ENCODE data around the gene BAZ2B. TPM values are rescaled to one million over a fixed set of nuclear protein-coding genes. Genes with fewer than 3 reads are reported as not detected.

The BAZ2B gene
- total and polyA plus RNA-seq, 9 of the 15 experiments (the other 6 are each of a cell fraction or from before 2014, with no cell fraction given): 7.5 to 38.6 (median 19.8) TPM

GRCh38 chr2:159595410-159596046 lies 20.8 kb downstream of the BAZ2B start:
- H3K79me2 ChIP-seq (ENCODE audit: control insufficient read depth, insufficient read depth, low read length): no peaks in the 10 kb centered on the region
- H3K36me3 ChIP-seq (ENCODE audit: control insufficient read depth, insufficient read depth, low read length): no peaks in the 10 kb centered on the region
- no peak overlapping the region for H3K4me3 ChIP-seq
- H2AFZ ChIP-seq (ENCODE audit: low read depth, low read length): peak overlapping the region; percentile 32; the same call in 1 of the 2 replicates
- POLR2A ChIA-PET: interaction anchor here (0.7 to 3.0 kb wide), 4 partner anchors 9 to 21 kb away, joined by 3 to 13 read pairs (median 10); partner anchors contain the start of gene BAZ2B
- no peaks in the 10 kb centered on the region for H3K9me3 ChIP-seq (replicated peaks; ENCODE audit: control insufficient read depth, insufficient read depth, low read depth, low read length)
- WGBS (ENCODE audit: insufficient coverage, low coverage, missing lambda C conversion rate): 48% methylated on average over 6 of the region's 6 CpGs
- CTCF ChIA-PET (ENCODE audit: low intra/inter-chr PET ratio): no interaction called here
- H3K4me2 ChIP-seq (ENCODE audit: insufficient read depth, low read length): no peak overlapping the region
- H3K4me1 ChIP-seq (replicated peaks in 1 of 2; ENCODE audit: control insufficient read depth in 2 of 2, insufficient read depth in 2 of 2, low read length in 2 of 2): no peaks in the 10 kb centered on the region; a peak in 1 of 5 replicates
- H3K27me3 ChIP-seq (ENCODE audit: control insufficient read depth in 2 of 2, insufficient read depth in 2 of 2, low read length in 2 of 2): no peaks in the 10 kb centered on the region
- no peaks in the 10 kb centered on the region for H3K9me1 ChIP-seq (ENCODE audit: control insufficient read depth, insufficient read depth, low read length)
- FAIRE-seq (no peak), DNase-seq (ENCODE audit: extremely low read depth in 1 of 4, low spot score in 3 of 4) (peak in 1 of 4 experiments; percentile 30), ATAC-seq (peak; percentile 63)
- H3K9ac ChIP-seq (ENCODE audit: insufficient read depth in 1 of 2, low read depth in 2 of 2, low read length in 2 of 2): no peak overlapping the region
- in situ Hi-C loops (cut with MboI) (no loop called here), intact Hi-C loops (cut with micrococcal nuclease) (no loop called here)
- no peaks in the 10 kb centered on the region for H4K20me1 ChIP-seq (replicated peaks; ENCODE audit: control insufficient read depth, insufficient read depth, low read length)
- H3K27ac ChIP-seq (ENCODE audit: extremely low read depth, low read depth, low read length): peak overlapping the region; percentile 9; the same call in 1 of the 3 replicates
- BruUV-seq (replicated peaks): no TSS peak
- TF ChIP-seq, protein P1, sequence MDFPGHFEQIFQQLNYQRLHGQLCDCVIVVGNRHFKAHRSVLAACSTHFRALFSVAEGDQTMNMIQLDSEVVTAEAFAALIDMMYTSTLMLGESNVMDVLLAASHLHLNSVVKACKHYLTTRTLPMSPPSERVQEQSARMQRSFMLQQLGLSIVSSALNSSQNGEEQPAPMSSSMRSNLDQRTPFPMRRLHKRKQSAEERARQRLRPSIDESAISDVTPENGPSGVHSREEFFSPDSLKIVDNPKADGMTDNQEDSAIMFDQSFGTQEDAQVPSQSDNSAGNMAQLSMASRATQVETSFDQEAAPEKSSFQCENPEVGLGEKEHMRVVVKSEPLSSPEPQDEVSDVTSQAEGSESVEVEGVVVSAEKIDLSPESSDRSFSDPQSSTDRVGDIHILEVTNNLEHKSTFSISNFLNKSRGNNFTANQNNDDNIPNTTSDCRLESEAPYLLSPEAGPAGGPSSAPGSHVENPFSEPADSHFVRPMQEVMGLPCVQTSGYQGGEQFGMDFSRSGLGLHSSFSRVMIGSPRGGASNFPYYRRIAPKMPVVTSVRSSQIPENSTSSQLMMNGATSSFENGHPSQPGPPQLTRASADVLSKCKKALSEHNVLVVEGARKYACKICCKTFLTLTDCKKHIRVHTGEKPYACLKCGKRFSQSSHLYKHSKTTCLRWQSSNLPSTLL (IDR thresholded peaks at IDR 0.05): no peak
- TF ChIP-seq RFX7 (CRISPR knock-in tag; IDR thresholded peaks at IDR 0.05): no peak
- TF ChIP-seq, protein P2, sequence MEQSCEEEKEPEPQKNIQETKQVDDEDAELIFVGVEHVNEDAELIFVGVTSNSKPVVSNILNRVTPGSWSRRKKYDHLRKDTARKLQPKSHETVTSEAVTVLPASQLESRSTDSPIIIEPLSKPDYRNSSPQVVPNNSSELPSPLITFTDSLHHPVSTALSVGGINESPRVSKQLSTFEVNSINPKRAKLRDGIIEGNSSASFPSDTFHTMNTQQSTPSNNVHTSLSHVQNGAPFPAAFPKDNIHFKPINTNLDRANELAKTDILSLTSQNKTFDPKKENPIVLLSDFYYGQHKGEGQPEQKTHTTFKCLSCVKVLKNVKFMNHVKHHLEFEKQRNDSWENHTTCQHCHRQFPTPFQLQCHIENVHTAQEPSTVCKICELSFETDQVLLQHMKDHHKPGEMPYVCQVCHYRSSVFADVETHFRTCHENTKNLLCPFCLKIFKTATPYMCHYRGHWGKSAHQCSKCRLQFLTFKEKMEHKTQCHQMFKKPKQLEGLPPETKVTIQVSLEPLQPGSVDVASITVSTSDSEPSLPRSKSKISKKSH (CRISPR knock-in tag; IDR thresholded peaks at IDR 0.05): no peak
- TF ChIP-seq BMI1 (IDR thresholded peaks at IDR 0.05; ENCODE audit: low read length): no peak
- TF ChIP-seq ZNF75A (CRISPR knock-in tag; IDR thresholded peaks at IDR 0.05): no peak
- TF ChIP-seq MEIS2 (IDR thresholded peaks at IDR 0.05; ENCODE audit: partially characterized antibody): peak; percentile 90
- peak; percentile 90 for TF ChIP-seq SPI1 (IDR thresholded peaks at IDR 0.05; ENCODE audit: borderline replicate concordance, low read depth, low read length)
- no peak for TF ChIP-seq GATA2 (CRISPR knock-in tag; IDR thresholded peaks at IDR 0.05)
- TF ChIP-seq TEAD2 (tag; IDR thresholded peaks at IDR 0.05): no peak
- TF ChIP-seq ESRRA (IDR thresholded peaks at IDR 0.05; ENCODE audit: borderline replicate concordance, low read depth): no peak
- TF ChIP-seq POLR2B (IDR thresholded peaks at IDR 0.05; ENCODE audit: low read depth, partially characterized antibody): no peak
- TF ChIP-seq RAD21 (CRISPR knock-in tag; conservative IDR thresholded peaks at IDR 0.05 in 1 of 2, IDR thresholded peaks at IDR 0.05 in 1 of 2): peak in 1 of 2 experiments; percentile 40; a peak in 3 of 4 replicates
- TF ChIP-seq STAT5A (IDR thresholded peaks at IDR 0.05; ENCODE audit: borderline replicate concordance, low read length): no peak
- no peak for TF ChIP-seq MTA2 (IDR thresholded peaks at IDR 0.05; ENCODE audit: low read depth)
- TF ChIP-seq, protein P3, sequence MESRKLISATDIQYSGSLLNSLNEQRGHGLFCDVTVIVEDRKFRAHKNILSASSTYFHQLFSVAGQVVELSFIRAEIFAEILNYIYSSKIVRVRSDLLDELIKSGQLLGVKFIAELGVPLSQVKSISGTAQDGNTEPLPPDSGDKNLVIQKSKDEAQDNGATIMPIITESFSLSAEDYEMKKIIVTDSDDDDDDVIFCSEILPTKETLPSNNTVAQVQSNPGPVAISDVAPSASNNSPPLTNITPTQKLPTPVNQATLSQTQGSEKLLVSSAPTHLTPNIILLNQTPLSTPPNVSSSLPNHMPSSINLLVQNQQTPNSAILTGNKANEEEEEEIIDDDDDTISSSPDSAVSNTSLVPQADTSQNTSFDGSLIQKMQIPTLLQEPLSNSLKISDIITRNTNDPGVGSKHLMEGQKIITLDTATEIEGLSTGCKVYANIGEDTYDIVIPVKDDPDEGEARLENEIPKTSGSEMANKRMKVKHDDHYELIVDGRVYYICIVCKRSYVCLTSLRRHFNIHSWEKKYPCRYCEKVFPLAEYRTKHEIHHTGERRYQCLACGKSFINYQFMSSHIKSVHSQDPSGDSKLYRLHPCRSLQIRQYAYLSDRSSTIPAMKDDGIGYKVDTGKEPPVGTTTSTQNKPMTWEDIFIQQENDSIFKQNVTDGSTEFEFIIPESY (CRISPR knock-in tag; IDR thresholded peaks at IDR 0.05): no peak

Data from K562 (cell line).